Measurements from ENCODE around the gene JCAD. TPM values are rescaled to one million over a fixed set of nuclear protein-coding genes. Genes with fewer than 3 reads are reported as not detected.

Gene JCAD
- total RNA-seq, 1 donor from 2014 or later = not detected

DNA sequence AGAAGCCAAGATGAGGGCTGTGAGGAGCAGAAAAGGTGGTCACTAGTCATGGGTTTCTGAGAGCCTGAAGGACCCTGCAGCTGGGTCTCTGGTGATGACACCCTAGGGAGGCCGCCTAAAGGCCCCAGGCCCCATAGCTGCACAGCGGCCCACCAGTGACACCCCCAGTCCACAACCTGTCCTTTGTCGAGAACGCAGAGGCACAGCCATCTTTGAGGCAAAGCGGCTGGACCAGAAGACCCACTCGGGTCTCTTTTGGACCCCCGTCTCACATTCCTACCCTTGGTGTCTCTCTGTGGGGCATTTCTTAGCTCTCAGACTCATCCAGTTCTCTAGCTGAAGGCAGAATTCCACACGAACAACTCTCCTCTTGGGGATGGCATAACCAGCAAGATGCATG is 18.8 kb downstream of the JCAD start:
- ChIA-PET POLR2A (no interaction called here), CTCF (interaction anchor here (0.6 kb wide), 1 partner anchor 570 kb away, joined by 3 read pairs; no protein-coding TSS in a partner anchor)

DNA sequence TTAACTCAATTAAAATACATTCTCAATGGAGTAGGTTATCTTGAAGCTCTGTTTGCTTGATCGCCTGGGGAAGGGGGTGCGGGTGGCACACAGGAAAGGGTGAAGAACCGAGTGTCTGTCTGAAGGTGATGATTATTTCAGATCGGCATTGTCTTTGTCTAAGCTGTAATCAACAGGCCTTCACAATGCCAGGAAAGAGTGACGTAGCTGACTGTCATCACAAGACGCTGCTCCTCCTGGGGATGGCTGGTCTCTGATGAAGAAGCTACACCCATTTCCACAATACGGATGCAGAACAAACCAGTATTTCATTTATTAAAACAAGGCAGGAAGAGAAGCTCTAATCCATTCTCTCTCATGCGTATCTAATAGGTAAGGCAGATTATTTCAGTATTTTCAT is 19.4 kb downstream of the JCAD start:
- DNase-seq (no peak), ATAC-seq (ENCODE audit: low read depth) (no peak)
- Mint-ChIP-seq H3K4me3 (no peak overlapping the region), H3K9me3 (no peaks in the 10 kb centered on the region), H3K4me1 (no peaks in the 10 kb centered on the region), H3K36me3 (ENCODE audit: low read depth) (no peaks in the 10 kb centered on the region), H3K27me3 (peaks cover 16% of the 10 kb centered on the region), H3K27ac (no peak overlapping the region)
- intact Hi-C loops (cut with micrococcal nuclease) = no loop called here
- TF ChIP-seq, protein P1, sequence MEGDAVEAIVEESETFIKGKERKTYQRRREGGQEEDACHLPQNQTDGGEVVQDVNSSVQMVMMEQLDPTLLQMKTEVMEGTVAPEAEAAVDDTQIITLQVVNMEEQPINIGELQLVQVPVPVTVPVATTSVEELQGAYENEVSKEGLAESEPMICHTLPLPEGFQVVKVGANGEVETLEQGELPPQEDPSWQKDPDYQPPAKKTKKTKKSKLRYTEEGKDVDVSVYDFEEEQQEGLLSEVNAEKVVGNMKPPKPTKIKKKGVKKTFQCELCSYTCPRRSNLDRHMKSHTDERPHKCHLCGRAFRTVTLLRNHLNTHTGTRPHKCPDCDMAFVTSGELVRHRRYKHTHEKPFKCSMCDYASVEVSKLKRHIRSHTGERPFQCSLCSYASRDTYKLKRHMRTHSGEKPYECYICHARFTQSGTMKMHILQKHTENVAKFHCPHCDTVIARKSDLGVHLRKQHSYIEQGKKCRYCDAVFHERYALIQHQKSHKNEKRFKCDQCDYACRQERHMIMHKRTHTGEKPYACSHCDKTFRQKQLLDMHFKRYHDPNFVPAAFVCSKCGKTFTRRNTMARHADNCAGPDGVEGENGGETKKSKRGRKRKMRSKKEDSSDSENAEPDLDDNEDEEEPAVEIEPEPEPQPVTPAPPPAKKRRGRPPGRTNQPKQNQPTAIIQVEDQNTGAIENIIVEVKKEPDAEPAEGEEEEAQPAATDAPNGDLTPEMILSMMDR (IDR thresholded peaks at IDR 0.05) = no peak
- CTCF ChIA-PET = no interaction called here
- POLR2A ChIA-PET = no interaction called here

More for the DNA sequence above, 18.8 kb downstream of the JCAD start:
- H3K4me3 Mint-ChIP-seq = no peak overlapping the region
- peaks cover 15% of the 10 kb centered on the region for H3K27me3 Mint-ChIP-seq
- DNase-seq (no peak), ATAC-seq (ENCODE audit: low read depth) (no peak)
- no peaks in the 10 kb centered on the region for H3K36me3 Mint-ChIP-seq (ENCODE audit: low read depth)
- no peaks in the 10 kb centered on the region for H3K4me1 Mint-ChIP-seq
- no peak overlapping the region for H3K27ac Mint-ChIP-seq
- TF ChIP-seq, protein P1 (IDR thresholded peaks at IDR 0.05) = no peak
- intact Hi-C loops (cut with micrococcal nuclease) = no loop called here
- no peaks in the 10 kb centered on the region for H3K9me3 Mint-ChIP-seq

DNA sequence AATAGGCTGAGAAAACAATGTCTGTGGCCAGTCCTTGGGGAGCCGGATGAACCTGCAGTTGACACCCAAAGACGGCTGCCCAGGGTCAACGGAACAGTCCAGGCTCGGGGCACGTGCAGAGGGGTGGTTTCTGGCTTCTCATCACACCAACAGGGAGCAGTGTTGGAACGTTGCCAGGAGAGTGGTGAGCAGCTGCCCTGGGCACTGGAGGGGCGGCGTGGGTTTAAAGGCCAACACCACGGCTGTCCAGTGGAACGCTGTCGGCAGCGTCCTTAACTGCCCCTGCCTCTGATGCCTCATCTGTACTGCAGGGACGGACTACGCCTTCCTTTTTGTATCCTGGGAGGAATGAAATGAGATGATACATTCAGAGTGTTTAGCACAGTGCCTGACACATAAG is 19.8 kb downstream of the JCAD start:
- CTCF ChIA-PET = no interaction called here
- peaks cover 20% of the 10 kb centered on the region for H3K27me3 Mint-ChIP-seq
- ATAC-seq (ENCODE audit: low read depth) (no peak), DNase-seq (no peak)
- H3K4me3 Mint-ChIP-seq = no peak overlapping the region
- H3K27ac Mint-ChIP-seq = no peak overlapping the region
- intact Hi-C loops (cut with micrococcal nuclease) = no loop called here
- TF ChIP-seq, protein P1 (IDR thresholded peaks at IDR 0.05) = no peak
- no peaks in the 10 kb centered on the region for H3K36me3 Mint-ChIP-seq (ENCODE audit: low read depth)
- POLR2A ChIA-PET = no interaction called here
- H3K9me3 Mint-ChIP-seq = no peaks in the 10 kb centered on the region
- no peaks in the 10 kb centered on the region for H3K4me1 Mint-ChIP-seq

DNA sequence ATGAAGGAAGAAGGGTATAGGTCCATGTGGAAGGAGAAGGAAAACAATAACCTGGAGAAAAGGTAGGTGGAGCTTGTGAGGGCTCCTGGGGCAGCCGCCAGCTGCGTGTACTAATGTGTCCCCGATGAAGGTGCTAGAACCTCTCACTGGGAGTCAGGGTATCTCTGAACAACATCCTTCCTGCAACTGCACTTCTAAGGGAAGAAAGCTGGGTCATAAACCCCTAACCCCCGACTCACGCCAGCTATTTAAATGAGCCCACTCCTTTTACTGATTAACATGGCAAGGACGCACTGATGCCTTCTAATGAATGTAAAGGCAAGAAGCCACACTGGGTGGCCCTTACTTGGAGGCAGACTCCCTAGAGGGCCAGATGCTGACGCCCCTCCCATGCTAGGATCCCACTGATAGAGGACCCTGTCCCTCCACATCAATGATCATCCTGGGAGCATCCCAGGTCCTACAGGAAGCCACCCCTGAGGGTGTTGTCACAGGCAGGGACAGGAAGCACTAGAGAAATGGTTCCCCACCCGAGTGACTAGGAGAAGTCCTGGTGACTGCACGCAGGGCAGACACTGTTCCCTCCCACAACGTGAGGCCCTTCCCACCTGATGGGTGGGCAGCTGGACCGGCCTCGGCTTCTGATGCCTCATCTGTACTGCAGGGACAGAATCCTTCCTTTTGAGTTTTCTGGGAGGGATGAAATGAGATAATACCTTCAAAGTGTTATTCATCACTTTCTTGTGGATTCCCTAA is 20.4 kb downstream of the JCAD start:
- Mint-ChIP-seq H3K9me3 (no peaks in the 10 kb centered on the region), H3K4me1 (no peaks in the 10 kb centered on the region), H3K4me3 (no peak overlapping the region), H3K27me3 (peaks cover 24% of the 10 kb centered on the region), H3K36me3 (ENCODE audit: low read depth) (no peaks in the 10 kb centered on the region), H3K27ac (no peak overlapping the region)
- intact Hi-C loops (cut with micrococcal nuclease) = no loop called here
- CTCF ChIA-PET = no interaction called here
- ATAC-seq (ENCODE audit: low read depth) = no peak
- POLR2A ChIA-PET = no interaction called here
- TF ChIP-seq, protein P1 (IDR thresholded peaks at IDR 0.05) = no peak
- DNase-seq = no peak

DNA sequence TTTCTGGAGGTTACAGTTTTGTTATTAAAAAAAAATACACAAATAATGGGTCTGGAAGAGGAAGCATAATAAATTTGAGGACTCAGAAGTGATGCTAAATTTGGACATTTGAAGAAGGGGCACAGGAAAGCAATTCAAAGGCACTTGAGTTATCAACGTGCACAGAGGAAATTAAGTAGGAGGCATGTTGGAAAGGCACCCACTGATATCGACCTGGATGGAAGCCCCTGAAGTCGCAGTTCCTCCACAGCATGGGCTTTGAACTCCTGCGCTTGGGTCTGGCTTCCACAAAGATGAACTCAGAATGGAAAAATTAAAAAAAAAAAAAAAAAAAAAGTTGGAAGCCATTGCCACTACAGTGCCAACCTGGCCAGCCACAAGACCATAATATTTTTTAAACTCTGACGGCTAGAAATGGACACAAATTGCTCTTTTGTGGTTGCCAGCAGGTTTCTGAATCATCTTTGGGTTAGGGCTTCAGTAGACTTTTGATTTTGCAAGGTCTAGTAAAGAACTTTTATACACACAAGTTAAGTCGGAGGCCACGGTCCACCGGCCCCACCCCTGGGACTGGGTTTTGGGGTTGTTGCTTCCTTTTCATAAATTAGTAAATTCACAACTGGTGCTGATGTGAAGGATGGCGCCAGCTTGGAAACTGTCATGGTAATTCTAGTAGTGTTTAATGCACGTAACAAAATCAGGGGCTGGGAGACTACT is 21.6 kb downstream of the JCAD start:
- DNase-seq (no peak), ATAC-seq (ENCODE audit: low read depth) (no peak)
- TF ChIP-seq, protein P1 (IDR thresholded peaks at IDR 0.05) = no peak
- Mint-ChIP-seq H3K4me1 (no peaks in the 10 kb centered on the region), H3K27ac (no peak overlapping the region), H3K36me3 (ENCODE audit: low read depth) (no peaks in the 10 kb centered on the region), H3K9me3 (no peaks in the 10 kb centered on the region), H3K27me3 (peaks cover 29% of the 10 kb centered on the region), H3K4me3 (no peak overlapping the region)
- intact Hi-C loops (cut with micrococcal nuclease) = no loop called here
- POLR2A ChIA-PET = no interaction called here
- CTCF ChIA-PET = no interaction called here
